ENCODE data around the gene NTM.

- TF ChIP-seq CTCF (IDR thresholded peaks at IDR 0.05), result no peak
- TF ChIP-seq POLR2A (IDR thresholded peaks at IDR 0.05), result no peak
Measured at GRCh38 chr11:131661132-131661531, 290.7 kb downstream of the NTM start.
